ENCODE results near the gene CEBPA.

The CEBPA gene

DNA sequence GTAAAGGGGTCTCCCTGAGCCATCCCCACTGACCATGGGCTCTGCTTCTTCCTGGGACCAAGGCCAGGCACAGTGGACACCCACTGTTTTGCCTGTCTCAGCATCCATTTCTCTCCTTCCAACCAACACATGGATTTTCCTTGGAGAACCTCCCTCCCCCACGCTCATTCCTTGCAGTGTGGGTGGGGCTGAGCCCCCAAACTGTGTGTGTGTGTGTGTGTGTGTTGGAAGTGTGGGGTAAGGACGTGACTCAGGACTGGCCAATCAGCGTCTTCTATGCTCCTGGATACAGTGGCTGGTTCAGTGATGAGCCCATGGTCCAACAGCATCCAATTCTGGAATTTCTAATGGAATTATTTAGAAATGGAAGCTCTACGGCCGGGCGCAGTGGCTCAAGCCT lies 18.7 kb downstream of the CEBPA start:
- no peaks in the 10 kb centered on the region for H3K4me1 ChIP-seq
- H3K27me3 ChIP-seq, result peaks cover 0 to 28% of the 10 kb centered on the region in 2 donors
- intact Hi-C loops (cut with DNase I; ENCODE audit: low total_unique reads), result no loop called here
- H3K4me3 ChIP-seq, result no peak overlapping the region
- no peak for DNase-seq
- peaks cover 2 to 13% (median 8%) of the 10 kb centered on the region in 3 donors for H3K9me3 ChIP-seq
- no peak overlapping the region for H3K27ac ChIP-seq
- H3K36me3 ChIP-seq, result no peaks in the 10 kb centered on the region
- TF ChIP-seq, protein P1, sequence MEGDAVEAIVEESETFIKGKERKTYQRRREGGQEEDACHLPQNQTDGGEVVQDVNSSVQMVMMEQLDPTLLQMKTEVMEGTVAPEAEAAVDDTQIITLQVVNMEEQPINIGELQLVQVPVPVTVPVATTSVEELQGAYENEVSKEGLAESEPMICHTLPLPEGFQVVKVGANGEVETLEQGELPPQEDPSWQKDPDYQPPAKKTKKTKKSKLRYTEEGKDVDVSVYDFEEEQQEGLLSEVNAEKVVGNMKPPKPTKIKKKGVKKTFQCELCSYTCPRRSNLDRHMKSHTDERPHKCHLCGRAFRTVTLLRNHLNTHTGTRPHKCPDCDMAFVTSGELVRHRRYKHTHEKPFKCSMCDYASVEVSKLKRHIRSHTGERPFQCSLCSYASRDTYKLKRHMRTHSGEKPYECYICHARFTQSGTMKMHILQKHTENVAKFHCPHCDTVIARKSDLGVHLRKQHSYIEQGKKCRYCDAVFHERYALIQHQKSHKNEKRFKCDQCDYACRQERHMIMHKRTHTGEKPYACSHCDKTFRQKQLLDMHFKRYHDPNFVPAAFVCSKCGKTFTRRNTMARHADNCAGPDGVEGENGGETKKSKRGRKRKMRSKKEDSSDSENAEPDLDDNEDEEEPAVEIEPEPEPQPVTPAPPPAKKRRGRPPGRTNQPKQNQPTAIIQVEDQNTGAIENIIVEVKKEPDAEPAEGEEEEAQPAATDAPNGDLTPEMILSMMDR (IDR thresholded peaks at IDR 0.05), result no peak

DNA sequence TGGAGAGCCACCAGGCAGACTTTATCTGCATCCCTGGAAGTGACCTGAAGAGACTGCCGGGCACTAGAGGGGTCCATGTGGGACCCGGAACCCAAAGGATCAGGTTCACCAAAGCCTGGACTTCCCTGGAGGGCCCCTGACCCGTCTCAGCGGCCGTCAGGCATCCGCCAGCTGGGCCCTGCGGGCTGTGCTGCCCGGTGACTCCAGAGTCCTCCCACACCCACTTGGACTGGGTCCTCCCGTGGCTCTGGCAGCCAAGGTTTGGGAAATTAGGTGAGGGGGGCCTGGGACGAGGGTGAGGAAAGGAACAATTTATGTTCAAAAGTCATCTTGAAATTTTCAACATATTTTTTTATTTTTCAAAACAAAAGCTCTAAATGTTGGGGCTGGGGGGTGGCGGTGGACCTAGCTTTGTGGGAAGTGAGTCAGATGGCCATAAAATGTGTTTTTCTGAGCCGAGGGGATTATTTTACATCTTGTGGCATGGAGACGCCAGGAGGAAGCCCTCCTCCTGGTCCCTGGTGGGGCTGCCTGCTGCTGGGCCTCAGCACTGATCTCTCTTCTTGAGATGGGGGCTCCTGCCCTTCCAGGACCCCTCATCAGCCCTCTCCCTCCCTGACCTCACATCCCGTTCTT lies 20.2 kb downstream of the CEBPA start:
- Histone ChIP-seq H3K9me3 (no peaks in the 10 kb centered on the region), H3K4me3 (no peak overlapping the region), H3K36me3 (no peaks in the 10 kb centered on the region), H3K27ac (no peak overlapping the region), H3K4me1 (no peaks in the 10 kb centered on the region), H3K27me3 (peaks cover 0 to 31% of the 10 kb centered on the region in 2 donors)
- no peak for DNase-seq
- TF ChIP-seq, protein P1 (IDR thresholded peaks at IDR 0.05), result no peak
- intact Hi-C loops (cut with DNase I; ENCODE audit: low total_unique reads), result no loop called here

GRCh38 chr19:33281296-33281926 lies 20.9 kb downstream of the CEBPA start:
- Histone ChIP-seq H3K4me1 (no peaks in the 10 kb centered on the region), H3K36me3 (no peaks in the 10 kb centered on the region), H3K27ac (no peak overlapping the region), H3K4me3 (no peak overlapping the region), H3K9me3 (no peaks in the 10 kb centered on the region), H3K27me3 (peaks cover 0 to 29% of the 10 kb centered on the region in 2 donors)
- DNase-seq, result no peak
- intact Hi-C loops (cut with DNase I; ENCODE audit: low total_unique reads), result no loop called here
- TF ChIP-seq, protein P1 (IDR thresholded peaks at IDR 0.05), result no peak

DNA sequence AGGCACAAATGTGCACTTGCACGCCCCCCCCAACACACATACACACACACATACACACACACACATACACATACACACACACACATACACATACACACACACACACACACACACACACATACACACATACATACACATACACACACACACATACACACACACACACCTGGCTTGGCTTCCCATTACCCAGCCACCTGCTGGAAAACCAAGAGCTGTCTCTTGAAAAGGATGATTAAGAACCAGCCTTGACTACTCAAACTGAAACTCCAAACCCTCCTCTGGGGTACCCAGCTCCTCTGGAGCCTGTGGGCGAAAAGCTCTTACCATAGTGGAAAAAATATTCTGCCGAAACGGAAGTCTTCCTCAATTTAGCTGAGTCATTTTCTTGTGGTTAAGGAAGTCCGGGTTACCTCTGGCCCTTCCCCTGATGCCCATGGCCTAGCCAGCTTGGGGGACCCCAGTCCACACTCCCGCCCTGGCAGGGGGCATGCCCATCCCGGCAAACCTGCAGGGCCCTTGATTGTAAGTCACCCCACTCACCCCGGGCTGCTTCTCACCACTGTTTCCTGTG lies 21.9 kb downstream of the CEBPA start:
- Histone ChIP-seq H3K4me3 (no peak overlapping the region), H3K36me3 (no peaks in the 10 kb centered on the region), H3K27me3 (peaks cover 0 to 30% of the 10 kb centered on the region in 2 donors), H3K9me3 (no peaks in the 10 kb centered on the region), H3K4me1 (no peaks in the 10 kb centered on the region), H3K27ac (no peak overlapping the region)
- TF ChIP-seq, protein P1 (IDR thresholded peaks at IDR 0.05), result no peak
- intact Hi-C loops (cut with DNase I; ENCODE audit: low total_unique reads), result no loop called here
- DNase-seq, result no peak

DNA sequence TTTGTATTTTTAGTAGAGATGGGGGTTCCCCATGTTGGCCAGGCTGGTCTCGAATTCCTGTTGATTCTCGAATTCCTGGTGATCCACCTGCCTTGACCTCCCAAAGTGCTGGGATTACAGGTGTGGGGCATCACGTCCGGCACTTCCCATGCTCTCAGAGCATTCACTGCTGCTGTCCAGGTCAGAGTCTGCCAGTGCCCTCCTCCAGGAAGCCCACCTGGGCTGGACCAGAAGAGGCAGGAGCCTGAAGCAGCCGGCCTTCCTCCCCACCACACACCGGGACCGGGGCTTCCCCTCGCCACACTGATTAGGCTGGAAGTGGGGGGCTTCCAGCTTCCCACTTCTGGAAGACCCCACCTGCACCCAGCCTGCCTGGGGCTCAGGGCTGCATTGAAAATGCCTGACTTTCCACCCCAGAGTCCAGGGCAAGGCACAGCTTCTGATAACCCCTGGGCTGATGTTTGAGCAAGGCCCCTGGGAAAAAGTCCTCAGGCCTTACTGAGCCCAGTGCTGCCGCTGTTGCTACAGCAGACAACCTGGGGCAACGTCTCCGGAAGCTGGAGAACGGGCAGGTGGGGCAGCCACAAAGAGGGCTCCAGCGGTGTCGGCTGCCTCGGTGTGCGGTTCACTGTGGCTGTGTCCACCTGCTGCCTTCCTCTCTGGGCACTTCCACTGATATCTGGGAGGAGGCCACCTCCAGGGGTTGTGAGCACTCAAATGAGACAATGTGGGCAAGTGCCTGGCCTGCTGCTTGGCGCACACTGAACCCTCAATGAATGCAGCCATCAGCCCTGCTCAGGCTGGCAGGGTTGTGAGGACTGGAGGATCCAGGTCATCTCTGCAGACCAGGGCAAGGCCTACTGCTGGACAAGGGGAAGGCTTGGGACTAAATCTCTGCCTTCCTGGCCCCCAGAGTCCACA lies 22.6 kb downstream of the CEBPA start:
- Histone ChIP-seq H3K27ac (no peak overlapping the region), H3K4me1 (peaks cover 0 to 1% (median 0%) of the 10 kb centered on the region in 4 donors), H3K36me3 (no peaks in the 10 kb centered on the region), H3K4me3 (no peak overlapping the region), H3K27me3 (peaks cover 0 to 32% of the 10 kb centered on the region in 2 donors), H3K9me3 (no peaks in the 10 kb centered on the region)
- intact Hi-C loops (cut with DNase I; ENCODE audit: low total_unique reads), result no loop called here
- no peak for DNase-seq
- TF ChIP-seq, protein P1 (IDR thresholded peaks at IDR 0.05), result no peak

Data from tibial artery (tissue), 4 donors.